Natural killer cell (primary cell): ENCODE data around the gene CDC37. TPM values are rescaled to one million over a fixed set of nuclear protein-coding genes. Genes with fewer than 3 reads are reported as not detected.

ENCODE experiments used
- ATAC-seq, 3 donors: fragments of 150-1000 bp in 2 of 3; fragments of 200-7000 bp in 1 of 3; cut with Tn5 transposase; 1 replicate in 1 of 3; 2 replicates in 2 of 3; pipeline ENCODE4 v1.10.0; 2021; ENCODE audit warnings: mild to moderate bottlenecking in 2 of 3, moderate library complexity in 2 of 3
- DNase-seq, 2 donors: peaks; one replicate each; pipeline versions ENCODE4 v3.0.0 to v3.0.0-alpha.2; 2013 to 2021; ENCODE audit warnings: mixed read lengths in 1 of 2
- H3K27ac ChIP-seq: one replicate; pipeline ENCODE4 v1.5.1; 2013; ENCODE audit warnings: mild to moderate bottlenecking, low read length
- H3K27me3 ChIP-seq: one replicate; pipeline ENCODE4 v1.6.1; 2013; ENCODE audit warnings: low read length; ENCODE audit not compliant: control insufficient read depth, insufficient read depth
- H3K36me3 ChIP-seq: one replicate; pipeline ENCODE4 v1.6.1; 2013; ENCODE audit warnings: low read length; ENCODE audit not compliant: control insufficient read depth, insufficient read depth
- H3K4me1 ChIP-seq: one replicate; pipeline ENCODE4 v1.6.1; 2013; ENCODE audit warnings: low read length; ENCODE audit not compliant: control insufficient read depth, insufficient read depth
- H3K4me3 ChIP-seq: one replicate; pipeline ENCODE4 v1.5.1; 2013; ENCODE audit warnings: low read length
- H3K9me3 ChIP-seq: one replicate; pipeline ENCODE4 v1.6.1; 2013; ENCODE audit warnings: low read length; ENCODE audit not compliant: control insufficient read depth, insufficient read depth
- H3K27ac Mint-ChIP-seq, 2 donors: one replicate each; pipeline ENCODE4 v1.8.0; 2022; ENCODE audit warnings: mild to moderate bottlenecking in 2 of 2, mixed read lengths in 2 of 2, moderate library complexity in 1 of 2
- H3K27me3 Mint-ChIP-seq, 2 donors: one replicate each; pipeline ENCODE4 v1.8.0; 2022; ENCODE audit warnings: low read depth in 2 of 2, mixed read lengths in 2 of 2
- H3K36me3 Mint-ChIP-seq: one replicate; pipeline ENCODE4 v1.8.0; 2022; ENCODE audit warnings: mixed read lengths
- H3K4me1 Mint-ChIP-seq, 2 donors: one replicate each; pipeline ENCODE4 v1.8.0; 2022; ENCODE audit warnings: mixed read lengths in 2 of 2
- H3K4me3 Mint-ChIP-seq: one replicate; pipeline ENCODE4 v1.8.0; 2022; ENCODE audit warnings: mild to moderate bottlenecking, moderate library complexity, mixed read lengths
- H3K9me3 Mint-ChIP-seq, 2 donors: one replicate each; pipeline ENCODE4 v1.8.0; 2022; ENCODE audit warnings: mixed read lengths in 2 of 2
- WGBS: methylation state at CpG from one replicate; pipeline ENCODE4 v1.1.7; 2013; ENCODE audit warnings: missing lambda C conversion rate; ENCODE audit not compliant: insufficient coverage; 5-methylcytosine and 5-hydroxymethylcytosine counted together
- intact Hi-C: fragments of 100-400 bp; cut with micrococcal nuclease; formaldehyde crosslinking; loops from one replicate; pipeline ENCODE4 v1.14.2; 2022
- total RNA-seq, 4 donors: library from RNA; stranded (reverse); fragments of 120-200 nt in 1 of 4; gene quantifications; one replicate each; pipeline versions ENCODE4 v1.2.3 to v1.2.4, GENCODE V29; 2013 to 2022
- TF ChIP-seq, protein P1 (sequence below): fragments of 200-600 bp; IDR thresholded peaks from one replicate; pipeline ENCODE4 v1.8.0; 2022; ENCODE audit warnings: antibody characterized with exemption

The CDC37 gene
- total RNA-seq, 3 donors from 2014 or later (not counting 1 experiment from before 2014, with no cell fraction given) = 211 to 242 (median 223) TPM

DNA sequence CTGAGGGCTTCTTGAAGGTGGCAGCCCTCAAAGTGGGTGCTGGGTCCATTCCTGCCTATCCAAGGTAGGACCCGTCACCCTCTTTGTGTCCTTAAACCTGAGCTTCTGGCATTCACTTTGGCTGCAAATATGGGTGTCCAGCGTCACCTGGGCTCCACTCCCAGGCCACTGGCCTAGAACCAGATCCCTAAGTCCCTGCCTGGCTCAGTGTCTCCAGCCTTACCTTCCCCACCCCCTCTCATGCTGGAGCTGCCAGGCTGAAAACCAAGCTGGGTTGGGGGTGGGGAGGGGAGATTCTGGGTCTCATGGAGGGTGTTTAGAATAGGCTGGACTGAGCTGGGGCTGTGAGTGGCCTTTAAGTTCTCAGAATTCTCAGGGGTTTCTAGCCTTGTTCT is 29.4 kb upstream of the CDC37 start:
- DNase-seq = no peak
- Histone ChIP-seq H3K36me3 (no peaks in the 10 kb centered on the region), H3K27me3 (no peaks in the 10 kb centered on the region), H3K4me1 (peaks cover 50% of the 10 kb centered on the region), H3K4me3 (peak overlapping the region; percentile 25), H3K9me3 (no peaks in the 10 kb centered on the region), H3K27ac (peak overlapping the region; percentile 94)
- peaks cover 49 to 60% of the 10 kb centered on the region in 2 donors for H3K4me1 Mint-ChIP-seq
- intact Hi-C loops = loop anchor here (5.0 to 10.0 kb wide), 2 partner anchors 48 to 135 kb away; partner anchors contain the start of genes CDKN2D, KRI1 and TYK2
- H3K4me3 Mint-ChIP-seq = peak overlapping the region; percentile 78
- ATAC-seq = no peak
- peaks cover 2 to 3% of the 10 kb centered on the region in 2 donors for H3K9me3 Mint-ChIP-seq
- H3K27me3 Mint-ChIP-seq = peaks cover 3 to 7% of the 10 kb centered on the region in 2 donors
- WGBS = 95% methylated on average over 2 of the region's 2 CpGs
- peaks cover 7% of the 10 kb centered on the region for H3K36me3 Mint-ChIP-seq
- peak overlapping the region; percentile 95 to 96 for H3K27ac Mint-ChIP-seq
- TF ChIP-seq, protein P1, sequence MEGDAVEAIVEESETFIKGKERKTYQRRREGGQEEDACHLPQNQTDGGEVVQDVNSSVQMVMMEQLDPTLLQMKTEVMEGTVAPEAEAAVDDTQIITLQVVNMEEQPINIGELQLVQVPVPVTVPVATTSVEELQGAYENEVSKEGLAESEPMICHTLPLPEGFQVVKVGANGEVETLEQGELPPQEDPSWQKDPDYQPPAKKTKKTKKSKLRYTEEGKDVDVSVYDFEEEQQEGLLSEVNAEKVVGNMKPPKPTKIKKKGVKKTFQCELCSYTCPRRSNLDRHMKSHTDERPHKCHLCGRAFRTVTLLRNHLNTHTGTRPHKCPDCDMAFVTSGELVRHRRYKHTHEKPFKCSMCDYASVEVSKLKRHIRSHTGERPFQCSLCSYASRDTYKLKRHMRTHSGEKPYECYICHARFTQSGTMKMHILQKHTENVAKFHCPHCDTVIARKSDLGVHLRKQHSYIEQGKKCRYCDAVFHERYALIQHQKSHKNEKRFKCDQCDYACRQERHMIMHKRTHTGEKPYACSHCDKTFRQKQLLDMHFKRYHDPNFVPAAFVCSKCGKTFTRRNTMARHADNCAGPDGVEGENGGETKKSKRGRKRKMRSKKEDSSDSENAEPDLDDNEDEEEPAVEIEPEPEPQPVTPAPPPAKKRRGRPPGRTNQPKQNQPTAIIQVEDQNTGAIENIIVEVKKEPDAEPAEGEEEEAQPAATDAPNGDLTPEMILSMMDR = no peak

DNA sequence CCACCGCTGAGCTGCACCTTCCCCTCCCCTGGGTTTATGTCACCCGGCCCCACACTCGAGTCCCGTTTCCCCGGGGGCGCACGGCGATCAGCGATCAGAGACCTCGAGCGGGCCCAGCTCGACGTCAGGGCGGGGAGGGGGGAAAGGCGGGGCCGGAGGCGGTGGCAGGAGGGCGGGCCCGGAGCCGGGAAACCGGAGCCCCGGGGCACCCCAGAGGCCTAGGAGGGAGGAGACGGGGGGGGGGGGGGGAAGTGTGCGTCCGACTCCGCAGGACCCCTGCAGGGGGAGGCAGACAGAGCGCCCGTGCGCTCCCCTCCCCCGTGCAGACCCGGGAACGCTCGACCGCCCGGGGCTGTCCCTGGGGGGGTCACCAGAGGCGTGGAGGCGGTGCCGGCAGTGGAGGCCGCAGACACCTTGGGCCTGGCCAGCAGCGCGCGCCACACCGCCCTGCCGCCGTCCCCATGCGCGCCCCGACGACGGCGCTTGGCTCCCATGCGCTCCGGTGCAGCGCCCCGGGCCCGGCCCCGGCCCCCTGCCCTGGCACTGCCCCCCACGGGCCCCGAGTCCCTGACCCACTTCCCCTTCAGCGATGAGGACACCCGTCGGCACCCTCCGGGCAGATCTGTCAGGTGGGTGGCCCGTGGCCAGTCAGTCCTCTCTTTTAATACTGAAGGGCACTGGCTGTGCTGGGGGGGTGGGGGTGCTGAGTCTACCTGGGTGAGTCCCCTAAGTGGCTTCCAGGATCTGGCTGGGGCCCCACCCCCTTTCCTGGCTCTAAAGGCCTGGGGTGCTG is 28.8 kb upstream of the CDC37 start:
- Mint-ChIP-seq H3K27ac (peak overlapping the region; percentile 95 to 96), H3K9me3 (peaks cover 2 to 3% of the 10 kb centered on the region in 2 donors), H3K4me3 (peak overlapping the region; percentile 95), H3K27me3 (peaks cover 3 to 7% of the 10 kb centered on the region in 2 donors), H3K36me3 (peaks cover 7% of the 10 kb centered on the region), H3K4me1 (peaks cover 55 to 66% of the 10 kb centered on the region in 2 donors)
- Histone ChIP-seq H3K4me3 (peak overlapping the region; percentile 52), H3K9me3 (no peaks in the 10 kb centered on the region), H3K36me3 (no peaks in the 10 kb centered on the region), H3K4me1 (peaks cover 56% of the 10 kb centered on the region), H3K27ac (peak overlapping the region; percentile 94), H3K27me3 (no peaks in the 10 kb centered on the region)
- TF ChIP-seq, protein P1 = no peak
- ATAC-seq = peak; percentile 32 to 49 (median 47)
- DNase-seq = peak; percentile 73 to 85
- 1% methylated on average over 62 of the region's 64 CpGs for WGBS
- intact Hi-C loops = loop anchor here (5.0 to 10.0 kb wide), 2 partner anchors 47 to 135 kb away; partner anchors contain the start of genes CDKN2D, KRI1 and TYK2

DNA sequence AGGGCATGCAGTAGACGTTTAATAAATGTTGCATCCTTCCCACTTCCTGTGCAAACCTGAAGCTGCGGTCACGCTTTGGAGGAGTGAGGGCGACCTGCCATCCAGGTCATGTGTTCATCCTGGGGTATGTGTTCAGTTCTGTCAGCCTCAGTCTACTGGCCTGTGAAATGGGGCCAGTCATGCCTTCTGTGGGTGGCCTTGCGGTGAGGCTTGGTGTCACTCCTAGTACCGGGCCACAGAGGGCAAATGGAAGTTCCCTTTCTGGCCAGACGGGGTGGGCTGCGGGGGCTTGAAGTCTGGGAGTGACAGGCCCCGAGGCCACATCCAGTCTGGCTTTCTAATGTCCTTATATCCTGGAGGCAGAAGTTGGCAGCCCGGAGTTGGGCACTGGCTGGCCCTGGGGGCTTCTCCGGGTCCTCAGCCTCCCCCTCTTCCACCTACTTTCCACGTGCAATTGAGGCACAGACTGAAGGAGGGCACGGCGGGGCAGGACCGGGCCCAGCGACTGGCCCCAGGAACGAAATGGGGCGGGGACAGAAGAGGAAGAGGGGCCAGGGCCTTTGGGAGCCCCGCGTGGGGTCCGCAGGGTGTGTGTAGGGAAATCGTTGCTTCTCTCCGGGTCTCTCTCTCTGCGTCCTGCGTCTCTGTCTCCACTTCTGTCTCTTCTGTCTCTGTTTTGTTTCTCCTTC is 28.1 kb upstream of the CDC37 start:
- peak overlapping the region; percentile 95 to 96 for H3K27ac Mint-ChIP-seq
- DNase-seq (peak; percentile 78 to 81), ATAC-seq (peak; percentile 19 to 48 (median 41))
- H3K4me3 Mint-ChIP-seq = peak overlapping the region; percentile 95
- H3K4me1 Mint-ChIP-seq = peaks cover 58 to 72% of the 10 kb centered on the region in 2 donors
- H3K27me3 Mint-ChIP-seq = peaks cover 3 to 7% of the 10 kb centered on the region in 2 donors
- Histone ChIP-seq H3K4me1 (peaks cover 63% of the 10 kb centered on the region), H3K9me3 (no peaks in the 10 kb centered on the region), H3K4me3 (peak overlapping the region; percentile 52), H3K27me3 (no peaks in the 10 kb centered on the region), H3K27ac (peak overlapping the region; percentile 94), H3K36me3 (no peaks in the 10 kb centered on the region)
- intact Hi-C loops = loop anchor here (5.0 to 10.0 kb wide), 2 partner anchors 47 to 136 kb away; partner anchors contain the start of genes CDKN2D, KRI1 and TYK2
- WGBS = 11% methylated on average over 24 of the region's 25 CpGs
- peaks cover 2 to 3% of the 10 kb centered on the region in 2 donors for H3K9me3 Mint-ChIP-seq
- TF ChIP-seq, protein P1 = no peak
- H3K36me3 Mint-ChIP-seq = peaks cover 7% of the 10 kb centered on the region
